Mucosa of descending colon (tissue), 3 donors: ENCODE results near the gene RYK. TPM values are rescaled to one million over a fixed set of nuclear protein-coding genes. Genes with fewer than 3 reads are reported as not detected.
A peak's percentile ranks its signal among the peaks of the same experiment; 100 is the strongest.

Source experiments
- ATAC-seq: fragments of 200-7000 bp; cut with Tn5 transposase; one replicate; pipeline ENCODE4 v1.9.1; 2020; ENCODE audit warnings: mild to moderate bottlenecking, moderate library complexity
- DNase-seq, 3 donors: peaks; one replicate each; pipeline ENCODE4 v3.0.0-alpha.2; 2020
- H3K36me3 ChIP-seq: fragments of 200-600 bp; one replicate; pipeline ENCODE4 v1.8.0; 2021; ENCODE audit warnings: low read depth, mild to moderate bottlenecking
- H3K4me1 ChIP-seq: fragments of 200-600 bp; one replicate; pipeline ENCODE4 v1.8.0; 2021; ENCODE audit warnings: low read depth, mild to moderate bottlenecking
- H3K4me3 ChIP-seq: fragments of 200-600 bp; one replicate; pipeline ENCODE4 v1.8.0; 2021; ENCODE audit warnings: mild to moderate bottlenecking
- H3K9me3 ChIP-seq: fragments of 200-600 bp; one replicate; pipeline ENCODE4 v1.8.0; 2021; ENCODE audit warnings: mild to moderate bottlenecking
- CTCF ChIP-seq: fragments of 200-600 bp; IDR thresholded peaks from one replicate; pipeline ENCODE4 v1.8.0; 2022; ENCODE audit warnings: antibody characterized with exemption, mild to moderate bottlenecking
- intact Hi-C, 2 donors: fragments of 100-400 bp; cut with DNase I in 1 of 2; cut with micrococcal nuclease in 1 of 2; formaldehyde crosslinking; loops; one replicate each; pipeline versions ENCODE4 v1.11.0 to v1.11.1; 2022; cut with DNase I, micrococcal nuclease
- total RNA-seq, 3 donors: library from RNA; stranded (reverse); fragmentation: NEBNext Ultra II Directional in 2 of 3; extraction: Animal tissue kit (Norgen Biotek cat#: 25700) in 2 of 3; gene quantifications; one replicate each; pipeline versions ENCODE4 v1.2.1 to v1.2.4, GENCODE V29; 2021 to 2023
- donor health status: DM: no; HTN: no; CAD: no; lungs with moderate emphysema.
- donor health status: DM: no; HTN: no; CAD: no.
- donor health status: DM: no; HTN: yes; CAD: no.

The RYK gene
- total RNA-seq, 3 donors from 2014 or later: 36.3 to 80.6 (median 43.7) TPM

- H3K4me1 ChIP-seq: peaks cover 10% of the 10 kb centered on the region
- ATAC-seq (no peak), DNase-seq (no peak)
- H3K9me3 ChIP-seq: no peaks in the 10 kb centered on the region
- H3K36me3 ChIP-seq: no peaks in the 10 kb centered on the region
- no peak overlapping the region for H3K4me3 ChIP-seq
- intact Hi-C loops: no loop called here
- no peak for TF ChIP-seq CTCF
Measured at GRCh38 chr3:134253475-134254226, 3.0 kb upstream of the RYK start.

GRCh38 chr3:134252766-134253165 lies 2.1 kb upstream of the RYK start:
- no peaks in the 10 kb centered on the region for H3K36me3 ChIP-seq
- peaks cover 15% of the 10 kb centered on the region for H3K4me1 ChIP-seq
- intact Hi-C loops: no loop called here
- DNase-seq (no peak), ATAC-seq (no peak)
- TF ChIP-seq CTCF: no peak
- no peak overlapping the region for H3K4me3 ChIP-seq
- H3K9me3 ChIP-seq: no peaks in the 10 kb centered on the region

- ATAC-seq (no peak), DNase-seq (peak in 1 of 3 donors; percentile 33)
- Histone ChIP-seq H3K4me3 (no peak overlapping the region), H3K9me3 (no peaks in the 10 kb centered on the region), H3K4me1 (peaks cover 16% of the 10 kb centered on the region), H3K36me3 (no peaks in the 10 kb centered on the region)
- intact Hi-C loops: no loop called here
- no peak for TF ChIP-seq CTCF
Measured at GRCh38 chr3:134251731-134252391, 1.2 kb upstream of the RYK start.

GRCh38 chr3:134249935-134250716 lies 533 bp downstream of the RYK start:
- no peaks in the 10 kb centered on the region for H3K36me3 ChIP-seq
- no peak for TF ChIP-seq CTCF
- intact Hi-C loops: no loop called here
- H3K4me1 ChIP-seq: peaks cover 23% of the 10 kb centered on the region
- no peaks in the 10 kb centered on the region for H3K9me3 ChIP-seq
- peak; percentile 78 for ATAC-seq
- H3K4me3 ChIP-seq: peak overlapping the region; percentile 90
- DNase-seq: peak; percentile 72 to 84 (median 81)

- Histone ChIP-seq H3K4me3 (no peak overlapping the region), H3K9me3 (no peaks in the 10 kb centered on the region), H3K36me3 (no peaks in the 10 kb centered on the region), H3K4me1 (peaks cover 31% of the 10 kb centered on the region)
- DNase-seq (no peak), ATAC-seq (no peak)
- intact Hi-C loops: no loop called here
- no peak for TF ChIP-seq CTCF
Measured at GRCh38 chr3:134249296-134249841, 1.3 kb downstream of the RYK start.
